GM15510 (cell line): ENCODE results near the gene FAM13A.

Experiments used
- POLR2A ChIP-seq: IDR thresholded peaks from 3 replicates; pipeline ENCODE4 v1.6.1; 2011; ENCODE audit warnings: borderline replicate concordance; ENCODE audit not compliant: insufficient read length; ENCODE audit errors: extremely low read depth

The FAM13A gene

GRCh38 chr4:88810325-88810724 is 246.7 kb downstream of the FAM13A start:
- no peak for TF ChIP-seq POLR2A

GRCh38 chr4:88809576-88810219 is 247.3 kb downstream of the FAM13A start:
- TF ChIP-seq POLR2A = no peak

- no peak for TF ChIP-seq POLR2A
Observed at GRCh38 chr4:88809101-88809500, 247.9 kb downstream of the FAM13A start.

- TF ChIP-seq POLR2A = no peak
Observed at GRCh38 chr4:88807499-88807898, 249.5 kb downstream of the FAM13A start.

- no peak for TF ChIP-seq POLR2A
Observed at GRCh38 chr4:88804234-88804633, 252.8 kb downstream of the FAM13A start.

GRCh38 chr4:88803600-88804096 is 253.3 kb downstream of the FAM13A start:
- no peak for TF ChIP-seq POLR2A

GRCh38 chr4:88802585-88803286 is 254.2 kb downstream of the FAM13A start:
- no peak for TF ChIP-seq POLR2A

GRCh38 chr4:88802138-88802537 is 254.8 kb downstream of the FAM13A start:
- TF ChIP-seq POLR2A = no peak

- TF ChIP-seq POLR2A = no peak
Observed at GRCh38 chr4:88799900-88800299, 257.1 kb downstream of the FAM13A start.

- no peak for TF ChIP-seq POLR2A
Observed at GRCh38 chr4:88797725-88798124, 259.3 kb downstream of the FAM13A start.

GRCh38 chr4:88796545-88796944 is 260.4 kb downstream of the FAM13A start:
- TF ChIP-seq POLR2A = no peak

- TF ChIP-seq POLR2A = no peak
Observed at GRCh38 chr4:88794952-88795351, 262.0 kb downstream of the FAM13A start.

- no peak for TF ChIP-seq POLR2A
Observed at GRCh38 chr4:88794087-88794690, 262.8 kb downstream of the FAM13A start.

- no peak for TF ChIP-seq POLR2A
Observed at GRCh38 chr4:88793475-88793874, 263.5 kb downstream of the FAM13A start.

- TF ChIP-seq POLR2A = no peak
Observed at GRCh38 chr4:88792821-88793220, 264.2 kb downstream of the FAM13A start.
